ENCODE data around the gene CARD9. TPM values are rescaled to one million over a fixed set of nuclear protein-coding genes. Genes with fewer than 3 reads are reported as not detected.

Gene CARD9
- total and polyA plus RNA-seq, 2 of the 4 experiments (the other 2 are of a cell fraction) = 0.36 to 1.9 TPM

DNA sequence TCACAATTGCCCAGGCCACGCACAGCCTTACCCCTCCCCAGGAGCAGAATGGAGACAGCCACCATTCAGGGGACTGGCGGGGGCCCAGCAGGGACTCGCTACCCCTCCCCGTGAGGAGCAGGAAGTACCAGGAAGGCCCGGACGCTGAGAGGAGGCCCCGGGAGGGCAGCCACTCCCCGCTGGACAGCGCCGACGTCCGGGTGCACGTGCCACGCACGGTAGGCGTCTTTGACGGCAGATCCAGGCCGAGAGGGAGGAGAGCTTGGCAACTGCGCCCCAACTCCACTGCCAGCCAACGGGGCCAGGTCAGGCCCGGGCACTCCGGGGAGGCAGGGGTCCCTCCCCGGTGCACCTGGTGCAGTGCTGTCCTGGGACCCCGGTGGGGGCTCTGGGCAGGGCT, 23.9 kb downstream of the CARD9 start:
- H3K56ac ChIP-seq (ENCODE audit: extremely low read depth, insufficient read depth, low read length) = no peak overlapping the region
- CTCF ChIA-PET = no interaction called here
- no peak overlapping the region for H2BK5ac ChIP-seq (ENCODE audit: low read depth, low read length, poor library complexity, severe bottlenecking)
- H3K18ac ChIP-seq (ENCODE audit: low read depth, low read length) = no peak overlapping the region
- no peak overlapping the region for H3K4me2 ChIP-seq (ENCODE audit: low read depth, low read length)
- H3K27me3 ChIP-seq (ENCODE audit: control insufficient read depth, insufficient read depth, low read length) = no peaks in the 10 kb centered on the region
- WGBS, 2 experiments (ENCODE audit: extremely low coverage in 2 of 2, insufficient read length in 1 of 2) = 90% methylated on average over 15 of the region's 24 CpGs; no CpG with 5 or more reads in 1 of the 2 experiments
- peaks cover 3 to 47% of the 10 kb centered on the region in 2 experiments; a peak in 2 of 4 replicates for H3K79me1 ChIP-seq (ENCODE audit: low read depth in 1 of 2, low read length in 2 of 2)
- no peak overlapping the region for H2BK20ac ChIP-seq (ENCODE audit: low read depth, low read length)
- DNase-seq (no peak), ATAC-seq (ENCODE audit: low read depth) (no peak)
- intact Hi-C loops (cut with micrococcal nuclease) = no loop called here
- no peak overlapping the region for H2AK5ac ChIP-seq (ENCODE audit: low read depth, low read length)
- H3K9me3 ChIP-seq (ENCODE audit: control insufficient read depth, insufficient read depth, low read length) = no peaks in the 10 kb centered on the region
- H2AK9ac ChIP-seq (replicated peaks; ENCODE audit: low read depth, low read length, poor library complexity) = no peak overlapping the region
- H3K4me3 ChIP-seq (ENCODE audit: insufficient read depth, low read depth, low read length) = no peak overlapping the region
- no peak overlapping the region for H3K14ac ChIP-seq (replicated peaks; ENCODE audit: low read depth, low read length)
- in situ Hi-C loops (cut with MboI; ENCODE audit: low sequenced_read_pairs) = no loop called here
- H4K5ac ChIP-seq (ENCODE audit: low read depth, low read length) = no peak overlapping the region
- no peak overlapping the region for H4K91ac ChIP-seq (ENCODE audit: insufficient read depth, low read depth, low read length)
- H2BK15ac ChIP-seq (ENCODE audit: low read depth, low read length) = no peak overlapping the region
- no peak overlapping the region for H4K8ac ChIP-seq (ENCODE audit: low read depth in 2 of 2, low read length in 2 of 2)
- TF ChIP-seq MAFK (IDR thresholded peaks at IDR 0.05; ENCODE audit: low read depth, low read length) (no peak), CEBPB (IDR thresholded peaks at IDR 0.05; ENCODE audit: low read depth, low read length) (no peak), POLR2A (IDR thresholded peaks at IDR 0.05; ENCODE audit: low read depth, low read length) (no peak), SMC3 (IDR thresholded peaks at IDR 0.05; ENCODE audit: low read depth, low read length) (no peak), MAZ (IDR thresholded peaks at IDR 0.05; ENCODE audit: borderline replicate concordance, low read depth, low read length) (no peak), CTCF (conservative IDR thresholded peaks at IDR 0.05; ENCODE audit: low read depth, low read length) (no peak), NFE2L2 (IDR thresholded peaks at IDR 0.05; ENCODE audit: low read depth, low read length) (no peak), RCOR1 (IDR thresholded peaks at IDR 0.05; ENCODE audit: insufficient replicate concordance, low read length) (no peak), BHLHE40 (IDR thresholded peaks at IDR 0.05; ENCODE audit: low read depth, low read length) (no peak), FOS (IDR thresholded peaks at IDR 0.05; ENCODE audit: low read depth, low read length) (no peak), RFX5 (IDR thresholded peaks at IDR 0.05; ENCODE audit: low read depth, low read length) (no peak), MXI1 (IDR thresholded peaks at IDR 0.05; ENCODE audit: borderline replicate concordance, low read depth, low read length) (no peak), RAD21 (IDR thresholded peaks at IDR 0.05; ENCODE audit: low read length) (no peak), CHD1 (IDR thresholded peaks at IDR 0.05; ENCODE audit: low read depth, low read length) (no peak)
- TF ChIP-seq, protein P1, sequence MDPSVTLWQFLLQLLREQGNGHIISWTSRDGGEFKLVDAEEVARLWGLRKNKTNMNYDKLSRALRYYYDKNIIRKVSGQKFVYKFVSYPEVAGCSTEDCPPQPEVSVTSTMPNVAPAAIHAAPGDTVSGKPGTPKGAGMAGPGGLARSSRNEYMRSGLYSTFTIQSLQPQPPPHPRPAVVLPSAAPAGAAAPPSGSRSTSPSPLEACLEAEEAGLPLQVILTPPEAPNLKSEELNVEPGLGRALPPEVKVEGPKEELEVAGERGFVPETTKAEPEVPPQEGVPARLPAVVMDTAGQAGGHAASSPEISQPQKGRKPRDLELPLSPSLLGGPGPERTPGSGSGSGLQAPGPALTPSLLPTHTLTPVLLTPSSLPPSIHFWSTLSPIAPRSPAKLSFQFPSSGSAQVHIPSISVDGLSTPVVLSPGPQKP (IDR thresholded peaks at IDR 0.05; ENCODE audit: borderline replicate concordance, low read depth, low read length) = no peak
- TF ChIP-seq, protein P2, sequence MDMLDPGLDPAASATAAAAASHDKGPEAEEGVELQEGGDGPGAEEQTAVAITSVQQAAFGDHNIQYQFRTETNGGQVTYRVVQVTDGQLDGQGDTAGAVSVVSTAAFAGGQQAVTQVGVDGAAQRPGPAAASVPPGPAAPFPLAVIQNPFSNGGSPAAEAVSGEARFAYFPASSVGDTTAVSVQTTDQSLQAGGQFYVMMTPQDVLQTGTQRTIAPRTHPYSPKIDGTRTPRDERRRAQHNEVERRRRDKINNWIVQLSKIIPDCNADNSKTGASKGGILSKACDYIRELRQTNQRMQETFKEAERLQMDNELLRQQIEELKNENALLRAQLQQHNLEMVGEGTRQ (IDR thresholded peaks at IDR 0.05; ENCODE audit: low read depth, low read length) = no peak
- H2BK120ac ChIP-seq (ENCODE audit: low read depth, low read length) = no peak overlapping the region
- no peak overlapping the region for H3K27ac ChIP-seq (ENCODE audit: insufficient read depth, low read length)
- H3K9ac ChIP-seq (ENCODE audit: low read depth, low read length) = no peak overlapping the region
- H3K4me1 ChIP-seq (ENCODE audit: control insufficient read depth, insufficient read depth, low read length) = peaks cover 20% of the 10 kb centered on the region
- H3K23ac ChIP-seq (ENCODE audit: low read depth, low read length) = no peak overlapping the region
- H4K20me1 ChIP-seq (ENCODE audit: insufficient read depth, low read length) = peaks cover 60% of the 10 kb centered on the region
- dilution Hi-C loops (cut with HindIII; ENCODE audit: low sequenced_read_pairs, unreplicated experiment) = no loop called here
- H3K9me1 ChIP-seq (ENCODE audit: insufficient read depth, low read length) = peaks cover under 1% of the 10 kb centered on the region; the same call in 1 of the 2 replicates
- H2AFZ ChIP-seq (replicated peaks; ENCODE audit: low read length, poor library complexity) = no peak overlapping the region
- POLR2A ChIA-PET (ENCODE audit: unreplicated experiment) = no interaction called here
- no TSS peak for BruUV-seq (replicated peaks)
- peaks cover 72% of the 10 kb centered on the region for H3K36me3 ChIP-seq (ENCODE audit: control insufficient read depth, insufficient read depth, low read length)
- H3K4ac ChIP-seq (ENCODE audit: low read depth, low read length) = no peak overlapping the region

All from IMR-90 (cell line).